HL-60 (cell line): ENCODE results near the gene CACNA1E.

ENCODE experiments used
- DNase-seq, 2 experiments: peaks; one replicate each; pipeline ENCODE4 v3.0.0-alpha.2; 2010 to 2020; ENCODE audit warnings: low read depth in 1 of 2, low spot score in 1 of 2
- H3K27ac ChIP-seq: fragments of 250-450 bp; sonication (Bioruptor Pico); replicated peaks from 2 replicates; pipeline ENCODE4 v1.5.1; 2020; ENCODE audit warnings: mild to moderate bottlenecking, moderate library complexity
- H3K27me3 ChIP-seq: fragments of 250-450 bp; sonication (Bioruptor Pico); 2 replicates; pipeline ENCODE4 v1.5.1; 2021; ENCODE audit warnings: mild to moderate bottlenecking, moderate library complexity; ENCODE audit not compliant: insufficient read depth, poor library complexity, severe bottlenecking
- H3K4me3 ChIP-seq: replicated peaks from 2 replicates; pipeline ENCODE4 v1.5.1; 2011; ENCODE audit warnings: mild to moderate bottlenecking, control low read depth, low read length; ENCODE audit not compliant: insufficient read depth
- CTCF ChIP-seq: IDR thresholded peaks from one replicate; pipeline ENCODE4 v1.5.1; 2011; ENCODE audit warnings: low read length, control low read depth, inconsistent platforms; ENCODE audit not compliant: insufficient read depth
- GABPA ChIP-seq: IDR thresholded peaks from 2 replicates; pipeline ENCODE4 v1.6.1; 2012; ENCODE audit warnings: low read depth
- POLR2AphosphoS5 ChIP-seq: IDR thresholded peaks from 2 replicates; pipeline ENCODE4 v1.6.1; 2012; ENCODE audit warnings: low read depth
- REST ChIP-seq: IDR thresholded peaks from 2 replicates; pipeline ENCODE4 v1.6.1; 2012; ENCODE audit warnings: low read depth; ENCODE audit not compliant: insufficient replicate concordance
- SPI1 ChIP-seq: IDR thresholded peaks from 2 replicates; pipeline ENCODE4 v1.6.1; 2012; ENCODE audit warnings: low read depth, mild to moderate bottlenecking, borderline replicate concordance

The CACNA1E gene

GRCh38 chr1:181659321-181659957, 176.1 kb downstream of the CACNA1E start:
- H3K4me3 ChIP-seq = no peak overlapping the region
- TF ChIP-seq GABPA (no peak), POLR2AphosphoS5 (no peak), SPI1 (no peak), REST (no peak), CTCF (no peak)
- no peaks in the 10 kb centered on the region for H3K27me3 ChIP-seq
- DNase-seq = no peak
- no peak overlapping the region for H3K27ac ChIP-seq

GRCh38 chr1:181660621-181661020, 177.3 kb downstream of the CACNA1E start:
- Histone ChIP-seq H3K27ac (no peak overlapping the region), H3K27me3 (no peaks in the 10 kb centered on the region), H3K4me3 (no peak overlapping the region)
- no peak for TF ChIP-seq REST
- no peak for TF ChIP-seq SPI1
- no peak for TF ChIP-seq CTCF
- no peak for TF ChIP-seq POLR2AphosphoS5
- no peak for TF ChIP-seq GABPA
- no peak for DNase-seq

GRCh38 chr1:181661569-181661968, 178.3 kb downstream of the CACNA1E start:
- TF ChIP-seq CTCF (no peak), POLR2AphosphoS5 (no peak), REST (no peak), SPI1 (no peak), GABPA (no peak)
- Histone ChIP-seq H3K27me3 (no peaks in the 10 kb centered on the region), H3K4me3 (no peak overlapping the region), H3K27ac (no peak overlapping the region)
- no peak for DNase-seq
